ENCODE measurements around the gene SLC46A1. TPM values are rescaled to one million over a fixed set of nuclear protein-coding genes. Genes with fewer than 3 reads are reported as not detected.

Gene SLC46A1
- total and polyA plus RNA-seq, 2 donors (not counting 1 experiment from before 2014, with no cell fraction given), result 4.6 to 5.1 TPM

GRCh38 chr17:28407974-28408306 is 1.9 kb upstream of the SLC46A1 start:
- Histone ChIP-seq H3K79me2 (ENCODE audit: control insufficient read depth, insufficient read depth, low read length) (no peaks in the 10 kb centered on the region), H3K27ac (ENCODE audit: insufficient read depth, low read length) (no peak overlapping the region), H2AFZ (ENCODE audit: low read length) (no peak overlapping the region), H4K20me1 (ENCODE audit: control insufficient read depth, extremely low read depth, insufficient read depth, low read length) (no peaks in the 10 kb centered on the region), H3K27me3 (ENCODE audit: control insufficient read depth, insufficient read depth, low read length) (peaks cover 2% of the 10 kb centered on the region), H3K4me2 (ENCODE audit: extremely low read depth, insufficient read depth, low read length) (no peak overlapping the region), H3K4me1 (ENCODE audit: control insufficient read depth, extremely low read depth, insufficient read depth, low read length) (peaks cover 2% of the 10 kb centered on the region), H3K36me3 (ENCODE audit: control insufficient read depth, insufficient read depth, low read length) (no peaks in the 10 kb centered on the region), H3K4me3 (replicated peaks in 1 of 4; ENCODE audit: control extremely low read depth in 1 of 4, insufficient read depth in 1 of 4, low read depth in 3 of 4, low read length in 4 of 4) (no peak overlapping the region), H3K9me3 (ENCODE audit: control insufficient read depth, insufficient read depth, low read depth, low read length) (no peaks in the 10 kb centered on the region), H3K9ac (ENCODE audit: insufficient read depth, low read length) (no peak overlapping the region)
- no peak for TF ChIP-seq EZH2 (IDR thresholded peaks at IDR 0.05; ENCODE audit: low read length, missing control alignments)
- no peak for TF ChIP-seq CTCF (conservative IDR thresholded peaks at IDR 0.05 in 1 of 2, IDR thresholded peaks at IDR 0.05 in 1 of 2; ENCODE audit: low read depth in 1 of 2, low read length in 2 of 2)
- no peak for DNase-seq (ENCODE audit: low read depth in 2 of 2)

- Histone ChIP-seq H3K36me3 (ENCODE audit: control insufficient read depth, insufficient read depth, low read length) (no peaks in the 10 kb centered on the region), H2AFZ (ENCODE audit: low read length) (no peak overlapping the region), H3K27ac (ENCODE audit: insufficient read depth, low read length) (no peak overlapping the region), H3K79me2 (ENCODE audit: control insufficient read depth, insufficient read depth, low read length) (no peaks in the 10 kb centered on the region), H3K9ac (ENCODE audit: insufficient read depth, low read length) (no peak overlapping the region), H3K4me1 (ENCODE audit: control insufficient read depth, extremely low read depth, insufficient read depth, low read length) (peaks cover 2% of the 10 kb centered on the region), H3K4me2 (ENCODE audit: extremely low read depth, insufficient read depth, low read length) (no peak overlapping the region), H3K27me3 (ENCODE audit: control insufficient read depth, insufficient read depth, low read length) (peaks cover 2% of the 10 kb centered on the region), H4K20me1 (ENCODE audit: control insufficient read depth, extremely low read depth, insufficient read depth, low read length) (no peaks in the 10 kb centered on the region), H3K9me3 (ENCODE audit: control insufficient read depth, insufficient read depth, low read depth, low read length) (no peaks in the 10 kb centered on the region), H3K4me3 (replicated peaks in 1 of 4; ENCODE audit: control extremely low read depth in 1 of 4, insufficient read depth in 1 of 4, low read depth in 3 of 4, low read length in 4 of 4) (no peak overlapping the region)
- no peak for DNase-seq (ENCODE audit: low read depth in 2 of 2)
- TF ChIP-seq CTCF (conservative IDR thresholded peaks at IDR 0.05 in 1 of 2, IDR thresholded peaks at IDR 0.05 in 1 of 2; ENCODE audit: low read depth in 1 of 2, low read length in 2 of 2), result no peak
- TF ChIP-seq EZH2 (IDR thresholded peaks at IDR 0.05; ENCODE audit: low read length, missing control alignments), result no peak
These were observed 1.3 kb upstream of the SLC46A1 start for GRCh38 chr17:28407130-28407973.

DNA sequence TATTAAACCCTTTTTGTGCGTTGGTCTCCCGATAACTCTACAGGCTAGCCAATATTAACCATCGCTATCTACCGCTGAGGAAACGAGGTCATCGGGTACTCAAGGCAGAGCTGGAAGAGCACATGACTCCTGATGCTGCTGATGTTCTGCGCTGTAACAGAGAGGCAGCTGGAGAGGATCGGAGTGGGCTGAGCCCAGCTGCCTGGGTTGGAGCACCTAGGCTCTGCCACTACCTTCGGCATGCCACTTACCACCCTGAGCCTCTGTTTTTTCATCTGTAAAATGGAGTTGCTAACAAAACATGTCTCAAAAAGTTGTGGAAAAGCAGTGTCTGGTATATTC is 432 bp upstream of the SLC46A1 start:
- no peaks in the 10 kb centered on the region for H3K9me3 ChIP-seq (ENCODE audit: control insufficient read depth, insufficient read depth, low read depth, low read length)
- H3K4me1 ChIP-seq (ENCODE audit: control insufficient read depth, extremely low read depth, insufficient read depth, low read length), result peaks cover 2% of the 10 kb centered on the region
- H2AFZ ChIP-seq (ENCODE audit: low read length), result peak overlapping the region; percentile 51
- H3K4me3 ChIP-seq (replicated peaks in 1 of 4; ENCODE audit: control extremely low read depth in 1 of 4, insufficient read depth in 1 of 4, low read depth in 3 of 4, low read length in 4 of 4), result peak overlapping the region in 2 of 4 experiments; percentile 59 to 70
- no peak overlapping the region for H3K27ac ChIP-seq (ENCODE audit: insufficient read depth, low read length)
- H3K79me2 ChIP-seq (ENCODE audit: control insufficient read depth, insufficient read depth, low read length), result no peaks in the 10 kb centered on the region
- DNase-seq (ENCODE audit: low read depth in 2 of 2), result no peak
- H3K4me2 ChIP-seq (ENCODE audit: extremely low read depth, insufficient read depth, low read length), result peak overlapping the region; percentile 49
- no peaks in the 10 kb centered on the region for H3K36me3 ChIP-seq (ENCODE audit: control insufficient read depth, insufficient read depth, low read length)
- H3K27me3 ChIP-seq (ENCODE audit: control insufficient read depth, insufficient read depth, low read length), result no peaks in the 10 kb centered on the region
- TF ChIP-seq EZH2 (IDR thresholded peaks at IDR 0.05; ENCODE audit: low read length, missing control alignments) (no peak), CTCF (conservative IDR thresholded peaks at IDR 0.05 in 1 of 2, IDR thresholded peaks at IDR 0.05 in 1 of 2; ENCODE audit: low read depth in 1 of 2, low read length in 2 of 2) (no peak)
- no peaks in the 10 kb centered on the region for H4K20me1 ChIP-seq (ENCODE audit: control insufficient read depth, extremely low read depth, insufficient read depth, low read length)
- no peak overlapping the region for H3K9ac ChIP-seq (ENCODE audit: insufficient read depth, low read length)

Measured in fibroblast of lung (primary cell).